Midbrain (tissue), 1 donor: ENCODE data around the gene ATP2C1.

Source experiments
- DNase-seq: peaks from one replicate; lab custom pipeline; 2025; lab: John Stamatoyannopoulos, UW

The ATP2C1 gene

DNA sequence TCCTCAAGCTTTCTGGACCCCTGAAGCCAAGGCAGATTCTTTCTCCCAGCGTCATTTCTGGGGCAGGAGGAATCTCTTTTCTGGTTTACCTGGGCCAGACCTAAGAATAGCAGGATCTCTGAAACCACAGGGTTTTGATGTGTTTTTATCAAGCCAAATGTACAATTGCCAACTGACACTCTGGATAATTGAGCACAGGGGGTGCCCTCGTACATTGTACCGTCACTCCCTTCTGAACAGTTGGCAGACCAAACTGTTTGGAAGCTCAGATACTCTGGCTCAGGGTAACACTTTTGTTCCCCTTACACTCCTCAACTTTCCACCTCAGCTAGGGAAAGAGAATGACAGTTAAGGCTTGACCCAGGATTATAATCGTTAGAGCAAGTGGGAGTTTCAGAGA lies 82.8 kb downstream of the ATP2C1 start:
- DNase-seq = no peak

DNA sequence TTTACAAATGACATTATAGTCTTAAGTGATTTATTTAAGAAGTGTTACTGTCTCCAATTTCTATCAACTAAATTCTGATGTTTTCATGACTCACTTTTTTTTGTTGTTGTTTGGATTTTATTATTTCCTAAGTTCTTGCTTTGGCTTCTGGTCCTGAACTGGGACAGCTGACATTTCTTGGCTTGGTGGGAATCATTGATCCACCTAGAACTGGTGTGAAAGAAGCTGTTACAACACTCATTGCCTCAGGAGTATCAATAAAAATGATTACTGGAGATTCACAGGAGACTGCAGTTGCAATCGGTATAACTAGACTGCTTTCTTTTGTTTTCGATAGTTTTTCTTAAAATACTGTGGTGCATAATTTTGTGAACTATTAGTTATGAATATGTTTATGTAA lies 85.2 kb downstream of the ATP2C1 start:
- no peak for DNase-seq

DNA sequence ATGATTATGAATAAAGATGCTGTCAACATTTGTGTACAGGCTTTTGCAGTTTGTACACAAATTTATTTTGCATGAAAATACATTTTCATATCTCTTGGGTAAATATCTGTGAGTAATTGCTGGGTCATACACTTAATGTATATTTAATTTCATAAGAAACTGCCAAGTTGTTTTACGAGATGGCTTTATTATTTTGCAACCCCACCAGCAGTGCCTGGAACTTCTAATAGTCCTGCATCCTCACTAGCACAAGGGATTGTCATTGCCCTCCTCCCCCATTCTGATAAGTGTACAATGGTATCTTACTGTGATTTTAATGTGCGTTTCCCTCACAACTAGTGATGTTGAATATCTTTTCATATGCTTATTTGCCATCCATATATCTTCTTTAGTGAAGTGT lies 87.6 kb downstream of the ATP2C1 start:
- DNase-seq = no peak

GRCh38 chr3:130990282-130990681 lies 96.4 kb downstream of the ATP2C1 start:
- no peak for DNase-seq

DNA sequence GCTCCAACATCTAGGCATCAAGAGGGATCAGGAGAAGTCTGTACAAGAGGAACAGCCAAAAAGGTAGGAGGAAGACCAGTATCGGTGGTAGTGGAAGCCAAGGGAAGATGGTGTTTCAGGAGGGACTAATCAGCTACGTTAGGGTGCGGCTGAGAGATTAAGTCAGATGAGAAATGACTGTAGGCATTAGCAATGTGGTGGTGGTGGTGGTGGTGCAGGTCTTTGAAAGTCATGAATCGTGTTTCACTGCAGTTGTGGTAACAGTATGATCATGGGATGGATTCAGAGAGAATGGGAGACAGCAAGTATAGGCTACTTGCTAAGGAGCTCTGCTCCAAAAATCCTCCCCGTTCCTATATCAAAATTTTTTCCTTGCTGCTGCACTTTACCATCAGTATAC lies 97.2 kb downstream of the ATP2C1 start:
- no peak for DNase-seq

GRCh38 chr3:130992344-130992743 lies 98.5 kb downstream of the ATP2C1 start:
- DNase-seq = no peak

DNA sequence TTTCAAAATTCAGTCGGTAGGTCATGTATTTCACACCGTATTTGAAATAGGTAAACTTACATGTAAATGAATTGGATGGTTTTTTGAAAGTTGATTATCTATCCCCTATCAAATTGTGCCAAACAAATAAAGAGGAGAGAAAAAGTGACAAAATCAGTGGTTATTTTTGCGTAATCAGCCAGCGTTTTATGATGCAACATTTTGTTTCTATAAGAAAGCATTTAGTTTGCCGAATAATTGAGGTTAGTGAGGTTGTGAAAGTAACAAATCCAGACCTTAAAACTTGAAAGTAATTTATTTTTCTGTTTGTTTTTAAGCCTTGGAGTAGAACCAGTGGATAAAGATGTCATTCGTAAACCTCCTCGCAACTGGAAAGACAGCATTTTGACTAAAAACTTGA lies 103.4 kb downstream of the ATP2C1 start:
- DNase-seq = no peak

DNA sequence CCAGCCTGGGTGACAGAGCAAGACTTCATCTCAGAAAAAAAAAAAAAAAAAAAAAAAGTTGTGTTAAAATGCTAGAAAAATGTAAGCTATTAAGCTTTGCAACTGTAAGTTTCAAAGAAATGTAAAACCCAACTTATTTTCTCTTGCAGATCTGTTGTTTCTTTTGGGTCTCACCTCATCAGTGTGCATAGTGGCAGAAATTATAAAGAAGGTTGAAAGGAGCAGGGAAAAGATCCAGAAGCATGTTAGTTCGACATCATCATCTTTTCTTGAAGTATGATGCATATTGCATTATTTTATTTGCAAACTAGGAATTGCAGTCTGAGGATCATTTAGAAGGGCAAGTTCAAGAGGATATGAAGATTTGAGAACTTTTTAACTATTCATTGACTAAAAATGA lies 107.2 kb downstream of the ATP2C1 start:
- no peak for DNase-seq

DNA sequence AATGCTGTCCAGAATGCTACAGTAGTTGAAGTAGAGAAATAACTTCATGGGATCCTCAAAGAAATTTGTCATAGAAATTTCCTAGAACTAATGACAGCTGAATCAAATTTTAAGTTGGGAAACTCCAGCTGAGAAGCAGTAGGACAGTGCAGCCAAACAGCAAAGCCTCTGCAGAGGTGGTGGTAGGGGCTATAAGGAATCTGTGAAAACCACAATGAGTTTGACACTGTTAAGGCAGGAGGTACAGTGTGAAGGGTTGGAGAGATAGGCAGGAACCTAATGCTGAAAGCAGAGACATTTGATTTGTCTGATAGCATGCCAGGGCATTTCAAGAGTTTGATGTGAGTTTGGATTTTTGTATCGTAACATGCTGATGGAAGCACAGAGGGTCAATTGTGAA lies 110.7 kb downstream of the ATP2C1 start:
- no peak for DNase-seq

DNA sequence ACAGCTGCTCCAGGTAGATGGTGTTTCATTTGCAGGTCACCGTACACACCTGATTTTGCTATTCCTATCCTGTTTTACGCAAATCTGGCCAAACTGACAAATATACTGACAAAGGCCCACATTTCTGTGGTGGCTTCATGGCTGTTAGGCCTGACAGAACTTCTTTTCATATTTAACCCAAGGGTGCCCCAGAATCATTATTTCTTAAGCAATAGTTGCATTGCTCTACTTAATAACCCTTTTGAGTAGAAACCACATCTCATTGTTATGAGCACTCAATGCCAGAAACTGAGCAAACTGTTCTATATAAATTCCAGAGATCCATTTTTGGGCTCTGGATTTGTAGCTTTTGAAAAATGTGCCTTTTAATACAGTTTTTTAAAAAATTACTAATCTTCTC lies 113.4 kb downstream of the ATP2C1 start:
- DNase-seq = no peak

GRCh38 chr3:131007782-131008181 lies 113.9 kb downstream of the ATP2C1 start:
- DNase-seq = no peak

DNA sequence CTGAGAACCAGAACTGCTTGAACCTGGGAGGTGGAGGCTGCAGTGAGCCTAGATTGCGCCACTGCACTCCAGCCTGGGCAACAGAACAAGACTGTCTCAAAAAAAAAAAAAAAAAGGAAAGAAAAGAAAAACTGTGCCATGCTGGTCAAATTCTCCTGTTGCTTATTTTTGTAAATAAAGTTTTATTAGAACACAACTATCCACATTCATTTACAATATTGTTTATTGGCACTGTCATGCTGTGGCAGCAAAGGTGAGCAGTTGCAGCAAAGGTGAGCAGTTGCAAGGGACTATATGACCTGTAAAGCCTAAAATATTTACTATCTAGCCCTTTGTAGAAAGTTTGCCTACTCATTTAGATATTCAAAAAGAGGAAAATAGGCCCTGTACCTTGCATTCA lies 114.4 kb downstream of the ATP2C1 start:
- no peak for DNase-seq

DNA sequence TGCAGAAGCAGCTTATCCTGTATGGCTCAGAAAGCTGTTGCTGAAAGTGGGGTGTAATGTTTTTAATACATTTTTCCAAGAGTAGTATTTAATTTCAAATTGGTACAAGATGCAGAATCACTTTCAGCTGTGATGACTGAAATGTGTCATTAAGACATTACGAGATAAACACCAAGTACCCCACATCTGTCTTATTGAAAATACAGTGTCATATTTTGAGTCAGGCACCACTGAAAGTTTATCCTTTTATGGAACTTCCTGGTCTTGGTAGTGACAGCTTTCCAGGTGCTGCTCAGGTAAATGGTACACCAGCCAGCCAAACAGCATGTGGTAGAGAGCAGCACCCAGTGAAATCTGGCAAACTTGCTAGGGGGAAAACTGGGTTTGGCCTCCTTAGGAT lies 115.8 kb downstream of the ATP2C1 start:
- DNase-seq = no peak

DNA sequence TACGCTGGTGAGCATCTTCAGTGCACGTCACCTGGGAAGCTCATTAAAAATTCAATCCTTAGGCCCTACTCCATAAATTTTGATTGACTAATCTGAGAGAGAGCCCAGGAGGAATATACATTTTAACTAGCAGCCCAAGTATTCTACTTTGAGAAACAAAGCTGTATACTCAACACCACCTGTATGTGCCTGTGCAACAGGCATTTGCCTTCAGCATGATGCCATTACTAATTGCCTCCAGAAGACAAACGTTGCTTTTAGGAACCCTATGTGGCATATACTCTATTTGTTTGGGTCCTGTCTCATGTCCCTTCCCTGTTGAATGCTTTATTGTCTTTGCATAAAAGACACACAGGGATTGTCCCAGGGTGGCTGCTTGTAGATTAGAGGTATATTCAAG lies 125.1 kb downstream of the ATP2C1 start:
- DNase-seq = no peak

GRCh38 chr3:131020122-131020693 lies 126.3 kb downstream of the ATP2C1 start:
- no peak for DNase-seq

- DNase-seq = no peak
Observed at GRCh38 chr3:131025539-131025938, 131.7 kb downstream of the ATP2C1 start.

DNA sequence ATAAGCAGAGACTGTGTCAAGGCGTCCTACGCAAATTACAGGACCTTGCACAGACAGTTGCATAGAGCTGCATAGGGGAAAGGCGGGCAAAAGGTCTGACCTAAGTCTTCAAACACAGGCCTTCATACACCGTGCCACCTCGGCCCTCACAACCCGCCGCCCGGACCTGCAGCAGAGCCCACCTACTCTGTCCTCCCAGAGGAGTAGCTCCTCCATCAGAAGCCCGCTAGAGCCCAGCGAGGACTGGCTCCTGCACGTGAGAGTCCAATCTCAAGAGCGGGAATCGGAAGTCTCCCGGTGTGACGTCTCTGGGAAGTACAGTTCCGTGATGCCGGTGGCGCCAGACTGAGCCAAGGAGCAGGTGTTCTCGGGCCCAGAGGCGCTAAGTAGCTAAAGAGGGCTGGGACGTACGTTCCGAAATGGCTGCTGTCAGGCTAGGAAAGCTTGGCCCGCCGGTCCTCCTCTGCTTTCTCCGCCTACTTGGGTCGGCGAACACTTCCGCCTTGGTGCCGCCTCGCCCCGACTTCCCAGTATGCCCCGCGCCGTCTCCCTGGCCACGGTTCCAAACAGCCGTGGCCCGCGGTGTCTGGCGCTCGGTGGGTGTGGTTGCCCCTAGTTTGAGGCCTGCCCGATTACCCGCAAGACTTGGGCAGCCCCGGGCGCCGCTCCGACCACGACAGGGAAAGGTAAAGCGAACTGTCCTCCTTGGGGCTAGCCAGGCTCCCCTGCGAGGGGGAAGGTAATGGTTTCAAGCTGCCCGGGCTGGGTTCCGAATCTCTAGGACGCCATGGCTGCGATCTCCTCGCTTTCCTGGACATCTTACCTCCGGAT lies 132.7 kb downstream of the ATP2C1 start, which contains the start of the genes ASTE1 and NEK11:
ASTE1 (minus strand) TSS at position 505 of the 831 bp plus-strand sequence. CDS start 1,519 bp downstream, outside the sequence.
NEK11 (plus strand) TSS at position 557 of the 831 bp plus-strand sequence. CDS start 2,832 bp downstream, outside the sequence.
- peak; percentile 88 for DNase-seq

- no peak for DNase-seq
Observed at GRCh38 chr3:131028844-131029243, 135.0 kb downstream of the ATP2C1 start.

DNA sequence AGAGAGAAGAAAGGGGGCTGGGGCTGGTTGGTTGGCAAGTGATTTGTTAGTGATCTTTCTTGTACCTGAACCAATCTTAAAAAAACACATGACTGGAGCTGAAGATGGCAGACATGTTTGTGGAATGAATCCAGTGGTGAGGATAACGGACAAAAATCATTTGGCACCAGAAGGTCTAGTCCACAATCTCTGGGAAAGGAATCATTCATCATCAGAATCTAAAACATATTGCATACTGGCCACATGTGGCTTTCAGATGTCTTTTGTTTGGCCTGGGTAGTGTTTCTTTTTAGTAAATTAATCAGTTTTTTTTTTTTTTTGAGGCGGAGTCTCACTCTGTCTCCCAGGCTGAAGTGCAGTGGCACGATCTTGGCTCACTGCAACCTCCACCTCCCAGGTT lies 137.8 kb downstream of the ATP2C1 start:
- no peak for DNase-seq

GRCh38 chr3:131033480-131034080 lies 139.7 kb downstream of the ATP2C1 start:
- peak; percentile 30 for DNase-seq

- DNase-seq = no peak
Observed at GRCh38 chr3:131036200-131036816, 142.4 kb downstream of the ATP2C1 start.

- DNase-seq = no peak
Observed at GRCh38 chr3:131036986-131037385, 143.1 kb downstream of the ATP2C1 start.

- no peak for DNase-seq
Observed at GRCh38 chr3:131038326-131038725, 144.4 kb downstream of the ATP2C1 start.
